Measurements from ENCODE around the gene RNF148. TPM values are rescaled to one million over a fixed set of nuclear protein-coding genes. Genes with fewer than 3 reads are reported as not detected.

Gene RNF148
- total RNA-seq, 1 donor from 2014 or later, result 1.5 TPM

DNA sequence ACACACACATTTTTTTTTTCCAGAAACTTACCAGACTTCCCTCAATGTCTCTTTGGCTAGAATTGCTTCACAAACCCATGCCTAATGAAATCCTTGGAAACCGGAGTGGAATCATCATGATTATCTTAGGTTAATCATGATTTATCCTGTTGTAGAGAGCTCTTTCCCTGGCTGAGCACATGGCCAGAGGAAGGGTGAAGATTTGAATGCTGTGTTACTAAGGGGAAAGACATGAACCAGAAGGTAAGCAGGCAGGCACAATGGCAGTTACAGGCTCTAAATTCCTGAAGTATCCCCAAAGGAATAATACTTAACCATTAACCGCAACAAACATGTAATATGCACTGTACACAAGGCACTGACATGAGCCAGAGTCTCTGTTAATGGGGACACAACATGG lies 4.1 kb upstream of the RNF148 start:
- Histone ChIP-seq H3K36me3 (no peaks in the 10 kb centered on the region), H3K9me3 (peaks cover 0 to under 1% of the 10 kb centered on the region in 2 donors), H3K4me3 (no peak overlapping the region), H3K4me1 (no peaks in the 10 kb centered on the region), H3K27me3 (no peaks in the 10 kb centered on the region), H3K27ac (no peak overlapping the region)
- intact Hi-C loops (cut with DNase I), result no loop called here
- DNase-seq (ENCODE audit: low spot score in 2 of 2), result no peak
- TF ChIP-seq, protein P1, sequence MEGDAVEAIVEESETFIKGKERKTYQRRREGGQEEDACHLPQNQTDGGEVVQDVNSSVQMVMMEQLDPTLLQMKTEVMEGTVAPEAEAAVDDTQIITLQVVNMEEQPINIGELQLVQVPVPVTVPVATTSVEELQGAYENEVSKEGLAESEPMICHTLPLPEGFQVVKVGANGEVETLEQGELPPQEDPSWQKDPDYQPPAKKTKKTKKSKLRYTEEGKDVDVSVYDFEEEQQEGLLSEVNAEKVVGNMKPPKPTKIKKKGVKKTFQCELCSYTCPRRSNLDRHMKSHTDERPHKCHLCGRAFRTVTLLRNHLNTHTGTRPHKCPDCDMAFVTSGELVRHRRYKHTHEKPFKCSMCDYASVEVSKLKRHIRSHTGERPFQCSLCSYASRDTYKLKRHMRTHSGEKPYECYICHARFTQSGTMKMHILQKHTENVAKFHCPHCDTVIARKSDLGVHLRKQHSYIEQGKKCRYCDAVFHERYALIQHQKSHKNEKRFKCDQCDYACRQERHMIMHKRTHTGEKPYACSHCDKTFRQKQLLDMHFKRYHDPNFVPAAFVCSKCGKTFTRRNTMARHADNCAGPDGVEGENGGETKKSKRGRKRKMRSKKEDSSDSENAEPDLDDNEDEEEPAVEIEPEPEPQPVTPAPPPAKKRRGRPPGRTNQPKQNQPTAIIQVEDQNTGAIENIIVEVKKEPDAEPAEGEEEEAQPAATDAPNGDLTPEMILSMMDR (IDR thresholded peaks at IDR 0.05), result no peak

DNA sequence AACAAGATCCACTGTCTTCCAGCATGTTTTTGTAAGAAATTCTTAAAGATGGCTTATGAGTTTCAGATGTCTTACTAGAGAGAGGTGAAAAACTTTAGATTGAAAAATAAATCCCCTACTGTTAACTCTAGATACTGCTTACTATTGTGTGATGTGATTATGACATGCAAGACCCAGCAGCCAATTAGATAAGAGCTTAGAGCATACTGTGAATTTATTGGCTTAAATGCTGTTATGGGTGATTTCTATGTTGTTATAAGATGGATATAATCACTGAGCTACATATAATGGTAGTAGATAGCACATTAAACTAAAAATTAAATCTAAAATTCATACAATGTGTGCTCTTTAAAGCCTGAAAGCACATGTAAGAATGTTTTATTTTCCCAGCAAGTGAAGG lies 3.7 kb downstream of the RNF148 start, which contains the start of gene RNF133:
TSS of gene RNF133 (minus strand) at position 101 of the 400 bp plus-strand sequence. CDS start 199 bp downstream, outside the sequence.
- no peaks in the 10 kb centered on the region for H3K4me1 ChIP-seq
- no peak for DNase-seq (ENCODE audit: low spot score in 2 of 2)
- peaks cover 0 to 3% of the 10 kb centered on the region in 2 donors for H3K9me3 ChIP-seq
- intact Hi-C loops (cut with DNase I), result no loop called here
- H3K4me3 ChIP-seq, result no peak within 1 kb of the TSS
- no peaks in the 10 kb centered on the region for H3K27me3 ChIP-seq
- TF ChIP-seq, protein P1 (IDR thresholded peaks at IDR 0.05), result no peak
- no peak within 1 kb of the TSS for H3K27ac ChIP-seq
- no peaks in the 10 kb centered on the region for H3K36me3 ChIP-seq

DNA sequence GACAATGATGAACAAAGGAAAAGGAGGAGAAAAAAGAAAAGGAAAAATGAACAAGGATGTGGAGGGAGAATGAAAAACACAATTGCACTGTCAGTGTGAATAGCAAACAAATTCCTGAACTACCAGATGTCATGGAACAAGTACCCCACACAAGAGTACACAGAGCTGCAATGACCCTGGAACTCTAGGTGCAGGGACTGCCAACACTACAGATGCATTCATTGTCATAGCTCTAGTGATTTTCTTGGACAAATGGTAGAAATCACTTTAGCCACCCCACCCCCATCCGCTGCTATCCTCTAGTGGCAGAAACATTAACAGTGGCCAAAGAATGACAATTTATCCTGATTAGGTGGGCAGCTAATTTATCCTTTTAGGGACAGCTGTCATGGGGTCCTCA lies 6.9 kb downstream of the RNF148 start:
- no peak overlapping the region for H3K4me3 ChIP-seq
- DNase-seq (ENCODE audit: low spot score in 2 of 2), result no peak
- H3K36me3 ChIP-seq, result no peaks in the 10 kb centered on the region
- H3K4me1 ChIP-seq, result no peaks in the 10 kb centered on the region
- intact Hi-C loops (cut with DNase I), result no loop called here
- TF ChIP-seq, protein P1 (IDR thresholded peaks at IDR 0.05), result no peak
- H3K27me3 ChIP-seq, result no peaks in the 10 kb centered on the region
- H3K9me3 ChIP-seq, result no peaks in the 10 kb centered on the region
- no peak overlapping the region for H3K27ac ChIP-seq

DNA sequence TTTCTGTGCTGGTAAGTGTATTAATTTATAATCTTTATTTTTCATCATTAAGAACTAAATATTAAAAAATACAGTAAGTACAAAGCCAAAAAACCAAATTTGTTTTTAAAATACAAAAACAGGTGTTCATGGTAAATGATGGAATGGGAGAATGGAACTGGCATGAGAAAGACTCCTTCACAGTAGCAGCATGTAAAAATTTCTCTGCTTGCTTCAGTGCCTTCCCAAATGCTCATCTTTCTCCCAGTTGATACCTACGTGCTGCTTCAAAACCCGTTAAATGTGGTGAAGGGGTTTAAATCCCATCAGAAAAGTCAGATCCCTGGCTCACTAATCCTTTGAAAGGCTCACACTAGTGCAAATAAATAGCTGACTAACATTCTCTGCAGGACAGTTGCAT lies 8.0 kb downstream of the RNF148 start:
- intact Hi-C loops (cut with DNase I), result no loop called here
- H3K27me3 ChIP-seq, result no peaks in the 10 kb centered on the region
- no peak overlapping the region for H3K4me3 ChIP-seq
- DNase-seq (ENCODE audit: low spot score in 2 of 2), result no peak
- H3K4me1 ChIP-seq, result no peaks in the 10 kb centered on the region
- no peak overlapping the region for H3K27ac ChIP-seq
- TF ChIP-seq, protein P1 (IDR thresholded peaks at IDR 0.05), result no peak
- H3K36me3 ChIP-seq, result no peaks in the 10 kb centered on the region
- H3K9me3 ChIP-seq, result no peaks in the 10 kb centered on the region

DNA sequence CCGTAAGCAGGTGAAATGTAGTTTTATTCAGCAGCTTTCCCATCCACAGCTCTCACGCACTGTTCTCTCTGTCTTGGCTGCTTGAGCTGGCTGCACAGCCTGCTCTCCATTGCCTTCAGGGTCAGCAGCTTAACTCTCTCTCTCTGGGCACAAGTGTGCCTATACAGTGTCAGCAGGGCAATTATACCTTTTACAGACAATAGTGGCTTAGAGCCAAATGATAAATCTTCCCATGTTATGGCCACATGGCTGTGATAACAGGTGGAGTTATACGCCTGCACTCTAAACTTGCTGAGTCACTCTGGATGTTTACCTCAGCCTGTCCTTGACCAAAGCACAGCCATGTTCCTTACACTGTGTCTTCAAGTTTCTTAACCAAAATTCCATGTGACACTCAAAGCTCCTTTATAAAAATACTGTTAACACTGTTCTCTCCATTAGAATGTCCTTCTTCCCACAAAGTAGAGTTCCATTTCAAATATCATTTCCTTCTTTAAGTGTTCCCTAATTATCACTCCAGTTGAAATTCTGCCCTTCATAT lies 9.9 kb downstream of the RNF148 start:
- Histone ChIP-seq H3K4me3 (no peak overlapping the region), H3K27ac (no peak overlapping the region), H3K27me3 (no peaks in the 10 kb centered on the region), H3K9me3 (no peaks in the 10 kb centered on the region), H3K4me1 (no peaks in the 10 kb centered on the region), H3K36me3 (no peaks in the 10 kb centered on the region)
- TF ChIP-seq, protein P1 (IDR thresholded peaks at IDR 0.05), result no peak
- intact Hi-C loops (cut with DNase I), result no loop called here
- DNase-seq (ENCODE audit: low spot score in 2 of 2), result no peak
